ENCODE data around the gene PAX5. TPM values are rescaled to one million over a fixed set of nuclear protein-coding genes. Genes with fewer than 3 reads are reported as not detected.

Gene PAX5
- total RNA-seq, 4 donors from 2014 or later, result 0.95 to 61.9 (median 3.6) TPM; not detected in 1

- Histone ChIP-seq H3K36me3 (no peaks in the 10 kb centered on the region), H3K4me1 (peaks cover 0 to 48% (median 22%) of the 10 kb centered on the region in 4 donors), H3K27me3 (peaks cover 0 to 72% of the 10 kb centered on the region in 2 donors), H3K9me3 (no peaks in the 10 kb centered on the region), H3K4me3 (no peak overlapping the region), H3K27ac (peak overlapping the region in 1 of 4 donors; percentile 93)
- no peak for DNase-seq
- no peak for TF ChIP-seq POLR2A (IDR thresholded peaks at IDR 0.05)
- TF ChIP-seq CTCF (IDR thresholded peaks at IDR 0.05), result no peak
Measured at GRCh38 chr9:37031081-37031480, 3.0 kb downstream of the PAX5 start.

GRCh38 chr9:37030611-37030939 is 3.5 kb downstream of the PAX5 start:
- peak in 2 of 3 donors; percentile 66 to 78 for DNase-seq

GRCh38 chr9:37029776-37030610 is 4.1 kb downstream of the PAX5 start:
- Histone ChIP-seq H3K4me1 (peaks cover 0 to 50% (median 24%) of the 10 kb centered on the region in 4 donors), H3K27me3 (peaks cover 0 to 72% of the 10 kb centered on the region in 2 donors), H3K36me3 (no peaks in the 10 kb centered on the region), H3K27ac (peak overlapping the region in 1 of 4 donors; percentile 93), H3K9me3 (no peaks in the 10 kb centered on the region), H3K4me3 (peak overlapping the region in 1 of 4 donors; percentile 36)
- peak in 1 of 3 donors; percentile 37 for DNase-seq
- TF ChIP-seq CTCF (IDR thresholded peaks at IDR 0.05) (no peak), POLR2A (IDR thresholded peaks at IDR 0.05) (no peak)

More at GRCh38 chr9:37030611-37030939, 3.5 kb downstream of the PAX5 start:
- Histone ChIP-seq H3K27me3 (peaks cover 0 to 72% of the 10 kb centered on the region in 2 donors), H3K36me3 (no peaks in the 10 kb centered on the region), H3K9me3 (no peaks in the 10 kb centered on the region), H3K4me3 (peak overlapping the region in 1 of 4 donors; percentile 36), H3K27ac (peak overlapping the region in 1 of 4 donors; percentile 93), H3K4me1 (peaks cover 0 to 48% (median 24%) of the 10 kb centered on the region in 4 donors)
- TF ChIP-seq POLR2A (IDR thresholded peaks at IDR 0.05), result no peak
- TF ChIP-seq CTCF (IDR thresholded peaks at IDR 0.05), result no peak

GRCh38 chr9:37029304-37029775 is 4.7 kb downstream of the PAX5 start:
- Histone ChIP-seq H3K27me3 (peaks cover 0 to 72% of the 10 kb centered on the region in 2 donors), H3K4me1 (peaks cover 0 to 49% (median 24%) of the 10 kb centered on the region in 4 donors), H3K9me3 (no peaks in the 10 kb centered on the region), H3K4me3 (peak overlapping the region in 1 of 4 donors; percentile 36), H3K36me3 (no peaks in the 10 kb centered on the region), H3K27ac (peak overlapping the region in 1 of 4 donors; percentile 93)
- TF ChIP-seq CTCF (IDR thresholded peaks at IDR 0.05), result no peak
- no peak for TF ChIP-seq POLR2A (IDR thresholded peaks at IDR 0.05)
- DNase-seq, result peak in 2 of 3 donors; percentile 61 to 67

GRCh38 chr9:37028420-37029031 is 5.5 kb downstream of the PAX5 start:
- Histone ChIP-seq H3K4me3 (peak overlapping the region in 1 of 4 donors; percentile 36), H3K9me3 (no peaks in the 10 kb centered on the region), H3K27ac (peak overlapping the region in 1 of 4 donors; percentile 93), H3K27me3 (peaks cover 0 to 68% of the 10 kb centered on the region in 2 donors), H3K4me1 (peaks cover 0 to 46% (median 24%) of the 10 kb centered on the region in 4 donors), H3K36me3 (no peaks in the 10 kb centered on the region)
- no peak for DNase-seq
- no peak for TF ChIP-seq CTCF (IDR thresholded peaks at IDR 0.05)
- no peak for TF ChIP-seq POLR2A (IDR thresholded peaks at IDR 0.05)
